CD14-positive monocyte (primary cell): ENCODE measurements around the gene ICAM5. TPM values are rescaled to one million over a fixed set of nuclear protein-coding genes. Genes with fewer than 3 reads are reported as not detected.

Experiments used
- DNase-seq, 3 donors: peaks; one replicate each; pipeline ENCODE4 v3.0.0-alpha.2; 2011 to 2022
- H2AFZ ChIP-seq: 2 replicates; pipeline ENCODE4 v1.6.0; 2012; ENCODE audit warnings: mild to moderate bottlenecking, low read depth, low read length, inconsistent platforms; ENCODE audit not compliant: insufficient read depth, poor library complexity, severe bottlenecking
- H3K27ac ChIP-seq, 2 donors: 1 replicate in 1 of 2; 2 replicates in 1 of 2; pipeline ENCODE4 v1.5.1; 2012 to 2013; ENCODE audit warnings: low read length in 2 of 2, control low read depth in 1 of 2, inconsistent platforms in 1 of 2, low read depth in 1 of 2, mild to moderate bottlenecking in 1 of 2
- H3K27me3 ChIP-seq, 2 donors: one replicate each; pipeline versions ENCODE4 v1.6.0 to v1.6.1; 2011 to 2013; ENCODE audit warnings: low read length in 2 of 2; ENCODE audit not compliant: control insufficient read depth in 2 of 2, insufficient read depth in 2 of 2
- H3K36me3 ChIP-seq, 2 donors: replicated peaks in 1 of 2; 1 replicate in 1 of 2; 2 replicates in 1 of 2; pipeline versions ENCODE4 v1.5.1 to v1.6.1; 2012 to 2013; ENCODE audit warnings: low read length in 2 of 2, control low read depth in 1 of 2, inconsistent platforms in 1 of 2, mild to moderate bottlenecking in 1 of 2; ENCODE audit not compliant: insufficient read depth in 2 of 2, control insufficient read depth in 1 of 2
- H3K4me1 ChIP-seq, 2 donors: 1 replicate in 1 of 2; 2 replicates in 1 of 2; pipeline versions ENCODE4 v1.5.1 to v1.6.1; 2012 to 2013; ENCODE audit warnings: low read length in 2 of 2, control low read depth in 1 of 2, inconsistent platforms in 1 of 2, mild to moderate bottlenecking in 1 of 2, moderate library complexity in 1 of 2; ENCODE audit not compliant: insufficient read depth in 2 of 2, control insufficient read depth in 1 of 2
- H3K4me2 ChIP-seq: replicated peaks from 2 replicates; pipeline ENCODE3; 2012; ENCODE audit warnings: low read length, moderate library complexity, mild to moderate bottlenecking; ENCODE audit not compliant: poor library complexity, severe bottlenecking; ENCODE audit errors: extremely low read depth
- H3K4me3 ChIP-seq, 3 experiments: fragments of 200-600 bp in 1 of 3; sonication (generic) in 1 of 3; replicated peaks in 1 of 3; 1 replicate in 2 of 3; 2 replicates in 1 of 3; pipeline ENCODE4 v1.5.1; 2011 to 2013; ENCODE audit warnings: low read length in 3 of 3, mild to moderate bottlenecking in 3 of 3, control low read depth in 2 of 3, low read depth in 2 of 3, inconsistent platforms in 1 of 3, moderate library complexity in 1 of 3
- H3K79me2 ChIP-seq: 2 replicates; pipeline ENCODE4 v1.6.0; 2012; ENCODE audit warnings: mild to moderate bottlenecking, control low read depth, inconsistent platforms, low read length, moderate library complexity; ENCODE audit not compliant: insufficient read depth
- H3K9ac ChIP-seq: 2 replicates; pipeline ENCODE4 v1.6.0; 2017; ENCODE audit warnings: low read length, mild to moderate bottlenecking; ENCODE audit not compliant: insufficient read depth, poor library complexity, severe bottlenecking
- H3K9me3 ChIP-seq, 2 donors: replicated peaks in 1 of 2; 1 replicate in 1 of 2; 2 replicates in 1 of 2; pipeline versions ENCODE4 v1.5.1 to v1.6.1; 2012 to 2013; ENCODE audit warnings: low read length in 2 of 2, control low read depth in 1 of 2; ENCODE audit not compliant: control insufficient read depth in 1 of 2, insufficient read depth in 1 of 2
- H4K20me1 ChIP-seq: 2 replicates; pipeline ENCODE4 v1.6.0; 2012; ENCODE audit warnings: mild to moderate bottlenecking, low read length, control low read depth, moderate library complexity; ENCODE audit not compliant: insufficient read depth
- H3K27ac Mint-ChIP-seq, 7 donors: one replicate each; pipeline ENCODE4 v1.8.0; 2020; ENCODE audit warnings: mild to moderate bottlenecking in 7 of 7, mixed read lengths in 7 of 7, moderate library complexity in 6 of 7, inconsistent platforms in 2 of 7
- H3K27me3 Mint-ChIP-seq, 3 donors: one replicate each; pipeline ENCODE4 v1.8.0; 2021 to 2022; ENCODE audit warnings: low read depth in 3 of 3, mild to moderate bottlenecking in 3 of 3, mixed read lengths in 3 of 3, moderate library complexity in 3 of 3, inconsistent platforms in 1 of 3
- H3K36me3 Mint-ChIP-seq, 2 donors: one replicate each; pipeline ENCODE4 v1.8.0; 2020; ENCODE audit warnings: mixed read lengths in 2 of 2, inconsistent platforms in 1 of 2, mild to moderate bottlenecking in 1 of 2
- H3K4me1 Mint-ChIP-seq: one replicate; pipeline ENCODE4 v1.8.0; 2020; ENCODE audit warnings: mild to moderate bottlenecking, mixed read lengths
- H3K4me3 Mint-ChIP-seq, 2 donors: one replicate each; pipeline ENCODE4 v1.8.0; 2020; ENCODE audit warnings: mild to moderate bottlenecking in 2 of 2, mixed read lengths in 2 of 2, moderate library complexity in 1 of 2
- H3K9me3 Mint-ChIP-seq, 7 donors: one replicate each; pipeline ENCODE4 v1.8.0; 2020 to 2022; ENCODE audit warnings: mixed read lengths in 7 of 7, mild to moderate bottlenecking in 6 of 7, moderate library complexity in 6 of 7, inconsistent platforms in 2 of 7
- CTCF ChIP-seq: fragments of 200-600 bp; IDR thresholded peaks from one replicate; pipeline ENCODE4 v1.8.0; 2022; ENCODE audit warnings: antibody characterized with exemption, mild to moderate bottlenecking
- WGBS: methylation state at CpG from one replicate; pipeline ENCODE4 v1.1.5; 2013; ENCODE audit warnings: missing lambda C conversion rate; ENCODE audit not compliant: insufficient coverage; 5-methylcytosine and 5-hydroxymethylcytosine counted together
- intact Hi-C, 2 donors: fragments of 100-400 bp; cut with micrococcal nuclease; formaldehyde crosslinking; loops; one replicate each; pipeline versions ENCODE4 v1.15.0 to v1.15.1; 2023
- polyA plus RNA-seq, 3 donors: library from polyadenylated mRNA; depleted of rRNA in 1 of 3; unstranded in 2 of 3; stranded (reverse) in 1 of 3; fragments of 300-500 nt in 2 of 3; fragments of >200 nt in 1 of 3; fragmentation: Illumina TruSeq in 2 of 3; gene quantifications; 1 replicate in 2 of 3; 2 replicates in 1 of 3; pipeline ENCODE4 v1.2.3, GENCODE V29; 2012 to 2021

The ICAM5 gene
- polyA plus RNA-seq, 3 donors: 0.21 to 2.1 TPM; not detected in 1

GRCh38 chr19:10332965-10333757, 43.4 kb downstream of the ICAM5 start, which contains the start of gene RAVER1:
Gene RAVER1 (minus strand): TSS chr19:10333529. CDS start chr19:10333507, 22 bp downstream.
- Histone ChIP-seq H3K79me2 (peaks cover 95% of the 10 kb centered on the region), H4K20me1 (peaks cover 47% of the 10 kb centered on the region), H3K4me1 (peaks cover 31 to 46% of the 10 kb centered on the region in 2 donors), H3K27me3 (no peaks in the 10 kb centered on the region), H3K36me3 (peaks cover 44 to 52% of the 10 kb centered on the region in 2 donors), H3K27ac (peak within 1 kb of the TSS; percentile 74 to 85), H3K4me3 (peak within 1 kb of the TSS; percentile 76 to 96 (median 87)), H3K4me2 (peak within 1 kb of the TSS; percentile 95), H3K9me3 (no peaks in the 10 kb centered on the region), H3K9ac (peak within 1 kb of the TSS; percentile 83), H2AFZ (peak within 1 kb of the TSS; percentile 70)
- TF ChIP-seq CTCF: no peak
- under 1% methylated on average over 72 of the region's 82 CpGs for WGBS
- H3K4me3 Mint-ChIP-seq: peak within 1 kb of the TSS; percentile 94
- H3K27ac Mint-ChIP-seq: peak within 1 kb of the TSS; percentile 93 to 98 (median 96)
- intact Hi-C loops: loop anchor here (2.0 to 5.0 kb wide), 4 partner anchors 14 to 61 kb away; partner anchors contain the start of gene ICAM1 (in 2 of the 2)
- peaks cover 33% of the 10 kb centered on the region for H3K4me1 Mint-ChIP-seq
- H3K9me3 Mint-ChIP-seq: no peaks in the 10 kb centered on the region
- H3K36me3 Mint-ChIP-seq: peaks cover 38 to 56% of the 10 kb centered on the region in 2 donors
- DNase-seq: peak; percentile 97 to 98 (median 98)
- H3K27me3 Mint-ChIP-seq: no peaks in the 10 kb centered on the region

GRCh38 chr19:10333758-10334587, 44.2 kb downstream of the ICAM5 start:
- peak overlapping the region; percentile 40 to 85 for H3K27ac ChIP-seq
- DNase-seq: no peak
- peak overlapping the region; percentile 83 for H3K9ac ChIP-seq
- Mint-ChIP-seq H3K4me1 (peaks cover 41% of the 10 kb centered on the region), H3K27ac (peak overlapping the region; percentile 86 to 97 (median 94)), H3K27me3 (peaks cover 0 to 1% (median under 1%) of the 10 kb centered on the region in 3 donors), H3K4me3 (peak overlapping the region; percentile 94), H3K9me3 (no peaks in the 10 kb centered on the region), H3K36me3 (peaks cover 36 to 50% of the 10 kb centered on the region in 2 donors)
- H3K27me3 ChIP-seq: no peaks in the 10 kb centered on the region
- H4K20me1 ChIP-seq: peaks cover 40% of the 10 kb centered on the region
- peak overlapping the region; percentile 23 to 96 (median 76) for H3K4me3 ChIP-seq
- no peak for TF ChIP-seq CTCF
- peak overlapping the region; percentile 70 for H2AFZ ChIP-seq
- peaks cover 95% of the 10 kb centered on the region for H3K79me2 ChIP-seq
- no peaks in the 10 kb centered on the region for H3K9me3 ChIP-seq
- H3K4me2 ChIP-seq: peak overlapping the region; percentile 95
- H3K36me3 ChIP-seq: peaks cover 36 to 44% of the 10 kb centered on the region in 2 donors
- intact Hi-C loops: loop anchor here (2.0 to 5.0 kb wide), 4 partner anchors 13 to 62 kb away; partner anchors contain the start of gene ICAM1 (in 2 of the 2)
- peaks cover 39 to 54% of the 10 kb centered on the region in 2 donors for H3K4me1 ChIP-seq
- WGBS: 68% methylated on average over 39 of the region's 44 CpGs
